ENCODE data around the gene MCAT. TPM values are rescaled to one million over a fixed set of nuclear protein-coding genes. Genes with fewer than 3 reads are reported as not detected.

Gene MCAT
- total and polyA plus RNA-seq, 2 donors (not counting 3 experiments of a cell fraction or from before 2014, with no cell fraction given) = 16.9 to 23.2 TPM

- Histone ChIP-seq H3K27ac (ENCODE audit: insufficient read depth, low read depth, low read length) (no peak overlapping the region), H3K9me3 (replicated peaks; ENCODE audit: control insufficient read depth, insufficient read depth, low read length) (no peaks in the 10 kb centered on the region), H3K9ac (replicated peaks; ENCODE audit: extremely low read depth, insufficient read depth, low read length) (no peak overlapping the region), H3K27me3 (ENCODE audit: control insufficient read depth in 2 of 2, insufficient read depth in 2 of 2, low read length in 2 of 2) (no peaks in the 10 kb centered on the region), H4K20me1 (replicated peaks; ENCODE audit: control insufficient read depth, extremely low read depth, insufficient read depth, low read length) (no peaks in the 10 kb centered on the region), H3K4me1 (ENCODE audit: control insufficient read depth, extremely low read depth, insufficient read depth, low read length) (peaks cover 11% of the 10 kb centered on the region), H3K4me2 (ENCODE audit: insufficient read depth, low read length) (no peak overlapping the region), H3K36me3 (ENCODE audit: control insufficient read depth in 2 of 2, extremely low read depth in 1 of 2, insufficient read depth in 2 of 2, low read length in 2 of 2) (peaks cover 5 to 14% of the 10 kb centered on the region in 2 experiments), H3K79me2 (ENCODE audit: control insufficient read depth, insufficient read depth, low read length) (no peaks in the 10 kb centered on the region), H3K9me1 (replicated peaks; ENCODE audit: control insufficient read depth, extremely low read depth, insufficient read depth, low read length) (no peaks in the 10 kb centered on the region), H3K4me3 (replicated peaks in 1 of 3; ENCODE audit: insufficient read depth in 1 of 3, low read depth in 1 of 3, low read length in 3 of 3) (no peak overlapping the region), H2AFZ (ENCODE audit: low read depth, low read length) (no peak overlapping the region)
- FAIRE-seq (no peak), DNase-seq (ENCODE audit: low read depth, low spot score) (no peak)
- intact Hi-C loops (cut with micrococcal nuclease) (no loop called here), dilution Hi-C loops (cut with MboI; ENCODE audit: extremely low pct_ligation_motif_present, low sequenced_read_pairs) (no loop called here)
- ChIA-PET CTCF (no interaction called here), POLR2A (no interaction called here)
- TF ChIP-seq MYC (IDR thresholded peaks at IDR 0.05; ENCODE audit: low read depth, low read length) = no peak
- TF ChIP-seq EZH2 (IDR thresholded peaks at IDR 0.05; ENCODE audit: borderline replicate concordance, low read depth, low read length, severe bottlenecking) = no peak
- TF ChIP-seq MAX (IDR thresholded peaks at IDR 0.05; ENCODE audit: insufficient read depth, insufficient read length) = no peak
- no peak for TF ChIP-seq GATA2 (IDR thresholded peaks at IDR 0.05; ENCODE audit: insufficient read depth, insufficient read length, low read depth, low read length)
- no peak for TF ChIP-seq CTCF (IDR thresholded peaks at IDR 0.05; ENCODE audit: extremely low read depth in 1 of 2, insufficient read depth in 1 of 2, low read depth in 1 of 2, low read length in 2 of 2)
- TF ChIP-seq POLR2A (IDR thresholded peaks at IDR 0.05; ENCODE audit: low read depth, low read length) = no peak
- TF ChIP-seq POLR2AphosphoS5 (IDR thresholded peaks at IDR 0.05; ENCODE audit: insufficient read depth, low read depth, low read length) = no peak
- no peak for TF ChIP-seq JUN (IDR thresholded peaks at IDR 0.05; ENCODE audit: borderline replicate concordance, insufficient read depth, insufficient read length, low read depth)
- no peak for TF ChIP-seq FOS (IDR thresholded peaks at IDR 0.05; ENCODE audit: borderline replicate concordance, insufficient read depth, low read length)
- BruUV-seq (replicated peaks) = no TSS peak
Measured at GRCh38 chr22:43179146-43179910, 36.1 kb upstream of the MCAT start.

Data from endothelial cell of umbilical vein (primary cell).